Brain microvascular endothelial cell (primary cell): ENCODE data around the gene FAM124B.

Experiments used
- DNase-seq: peaks from one replicate; pipeline ENCODE4 v3.0.0-alpha.2; 2020
- H3K27ac ChIP-seq: fragments of 250-450 bp; sonication (Bioruptor Pico); 2 replicates; pipeline ENCODE4 v1.5.1; 2020; ENCODE audit warnings: mild to moderate bottlenecking, moderate library complexity
- H3K27me3 ChIP-seq: fragments of 250-450 bp; sonication (Bioruptor Pico); replicated peaks from 2 replicates; pipeline ENCODE4 v1.5.1; 2020; ENCODE audit warnings: mild to moderate bottlenecking
- H3K36me3 ChIP-seq: fragments of 250-450 bp; sonication (Bioruptor Pico); replicated peaks from 2 replicates; pipeline ENCODE4 v1.5.1; 2020; ENCODE audit warnings: mild to moderate bottlenecking
- H3K4me3 ChIP-seq: 2 replicates; pipeline ENCODE4 v1.5.1; 2011; ENCODE audit warnings: low read depth, mild to moderate bottlenecking, control low read depth, low read length, moderate library complexity
- CTCF ChIP-seq: IDR thresholded peaks from 2 replicates; pipeline ENCODE4 v1.5.1; 2011; ENCODE audit warnings: low read depth, mild to moderate bottlenecking, moderate library complexity, low read length, control low read depth, inconsistent platforms; ENCODE audit errors: missing control alignments
- in situ Hi-C: cut with HindIII; loops from 2 replicates; pipeline ENCODE4 v1.10.0; 2017; ENCODE audit warnings: low sequenced_read_pairs, low pct_ligation_motif_present

FAM124B gene

GRCh38 chr2:224343226-224343625 is 58.7 kb downstream of the FAM124B start:
- no peaks in the 10 kb centered on the region for H3K36me3 ChIP-seq
- TF ChIP-seq CTCF, result no peak
- no peak overlapping the region for H3K4me3 ChIP-seq
- H3K27ac ChIP-seq, result no peak overlapping the region
- no peaks in the 10 kb centered on the region for H3K27me3 ChIP-seq
- no peak for DNase-seq
- in situ Hi-C loops, result no loop called here

GRCh38 chr2:224335991-224336390 is 65.9 kb downstream of the FAM124B start:
- H3K27me3 ChIP-seq, result no peaks in the 10 kb centered on the region
- TF ChIP-seq CTCF, result no peak
- H3K27ac ChIP-seq, result no peak overlapping the region
- DNase-seq, result no peak
- in situ Hi-C loops, result no loop called here
- no peaks in the 10 kb centered on the region for H3K36me3 ChIP-seq
- no peak overlapping the region for H3K4me3 ChIP-seq

GRCh38 chr2:224334726-224335125 is 67.2 kb downstream of the FAM124B start:
- no peak for TF ChIP-seq CTCF
- no peak for DNase-seq
- Histone ChIP-seq H3K4me3 (no peak overlapping the region), H3K27ac (no peak overlapping the region), H3K27me3 (no peaks in the 10 kb centered on the region), H3K36me3 (no peaks in the 10 kb centered on the region)
- in situ Hi-C loops, result no loop called here

GRCh38 chr2:224333726-224334482 is 68.0 kb downstream of the FAM124B start:
- no peaks in the 10 kb centered on the region for H3K27me3 ChIP-seq
- no peak overlapping the region for H3K27ac ChIP-seq
- no peak for DNase-seq
- no peaks in the 10 kb centered on the region for H3K36me3 ChIP-seq
- no peak overlapping the region for H3K4me3 ChIP-seq
- no peak for TF ChIP-seq CTCF
- in situ Hi-C loops, result no loop called here

GRCh38 chr2:224331698-224332097 is 70.2 kb downstream of the FAM124B start:
- Histone ChIP-seq H3K4me3 (no peak overlapping the region), H3K27ac (no peak overlapping the region), H3K27me3 (no peaks in the 10 kb centered on the region), H3K36me3 (no peaks in the 10 kb centered on the region)
- in situ Hi-C loops, result no loop called here
- DNase-seq, result no peak
- TF ChIP-seq CTCF, result no peak

- DNase-seq, result no peak
- Histone ChIP-seq H3K4me3 (no peak overlapping the region), H3K27ac (no peak overlapping the region), H3K36me3 (no peaks in the 10 kb centered on the region), H3K27me3 (no peaks in the 10 kb centered on the region)
- in situ Hi-C loops, result no loop called here
- TF ChIP-seq CTCF, result no peak
These were observed 73.1 kb downstream of the FAM124B start for GRCh38 chr2:224328798-224329197.
